GM21529 (cell line): ENCODE measurements around the gene MYO15A.
A peak's percentile ranks its signal among the peaks of the same experiment; 100 is the strongest.

Experiments
- ATAC-seq: cut with Tn5 transposase; IDR thresholded peaks from one replicate; pipeline ENCODE4 v1.9.1; 2021; ENCODE audit not compliant: unreplicated experiment

MYO15A gene, protein sequence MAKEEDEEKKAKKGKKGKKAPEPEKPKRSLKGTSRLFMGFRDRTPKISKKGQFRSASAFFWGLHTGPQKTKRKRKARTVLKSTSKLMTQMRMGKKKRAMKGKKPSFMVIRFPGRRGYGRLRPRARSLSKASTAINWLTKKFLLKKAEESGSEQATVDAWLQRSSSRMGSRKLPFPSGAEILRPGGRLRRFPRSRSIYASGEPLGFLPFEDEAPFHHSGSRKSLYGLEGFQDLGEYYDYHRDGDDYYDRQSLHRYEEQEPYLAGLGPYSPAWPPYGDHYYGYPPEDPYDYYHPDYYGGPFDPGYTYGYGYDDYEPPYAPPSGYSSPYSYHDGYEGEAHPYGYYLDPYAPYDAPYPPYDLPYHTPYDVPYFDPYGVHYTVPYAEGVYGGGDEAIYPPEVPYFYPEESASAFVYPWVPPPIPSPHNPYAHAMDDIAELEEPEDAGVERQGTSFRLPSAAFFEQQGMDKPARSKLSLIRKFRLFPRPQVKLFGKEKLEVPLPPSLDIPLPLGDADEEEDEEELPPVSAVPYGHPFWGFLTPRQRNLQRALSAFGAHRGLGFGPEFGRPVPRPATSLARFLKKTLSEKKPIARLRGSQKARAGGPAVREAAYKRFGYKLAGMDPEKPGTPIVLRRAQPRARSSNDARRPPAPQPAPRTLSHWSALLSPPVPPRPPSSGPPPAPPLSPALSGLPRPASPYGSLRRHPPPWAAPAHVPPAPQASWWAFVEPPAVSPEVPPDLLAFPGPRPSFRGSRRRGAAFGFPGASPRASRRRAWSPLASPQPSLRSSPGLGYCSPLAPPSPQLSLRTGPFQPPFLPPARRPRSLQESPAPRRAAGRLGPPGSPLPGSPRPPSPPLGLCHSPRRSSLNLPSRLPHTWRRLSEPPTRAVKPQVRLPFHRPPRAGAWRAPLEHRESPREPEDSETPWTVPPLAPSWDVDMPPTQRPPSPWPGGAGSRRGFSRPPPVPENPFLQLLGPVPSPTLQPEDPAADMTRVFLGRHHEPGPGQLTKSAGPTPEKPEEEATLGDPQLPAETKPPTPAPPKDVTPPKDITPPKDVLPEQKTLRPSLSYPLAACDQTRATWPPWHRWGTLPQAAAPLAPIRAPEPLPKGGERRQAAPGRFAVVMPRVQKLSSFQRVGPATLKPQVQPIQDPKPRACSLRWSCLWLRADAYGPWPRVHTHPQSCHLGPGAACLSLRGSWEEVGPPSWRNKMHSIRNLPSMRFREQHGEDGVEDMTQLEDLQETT (N-terminal part only)

DNA sequence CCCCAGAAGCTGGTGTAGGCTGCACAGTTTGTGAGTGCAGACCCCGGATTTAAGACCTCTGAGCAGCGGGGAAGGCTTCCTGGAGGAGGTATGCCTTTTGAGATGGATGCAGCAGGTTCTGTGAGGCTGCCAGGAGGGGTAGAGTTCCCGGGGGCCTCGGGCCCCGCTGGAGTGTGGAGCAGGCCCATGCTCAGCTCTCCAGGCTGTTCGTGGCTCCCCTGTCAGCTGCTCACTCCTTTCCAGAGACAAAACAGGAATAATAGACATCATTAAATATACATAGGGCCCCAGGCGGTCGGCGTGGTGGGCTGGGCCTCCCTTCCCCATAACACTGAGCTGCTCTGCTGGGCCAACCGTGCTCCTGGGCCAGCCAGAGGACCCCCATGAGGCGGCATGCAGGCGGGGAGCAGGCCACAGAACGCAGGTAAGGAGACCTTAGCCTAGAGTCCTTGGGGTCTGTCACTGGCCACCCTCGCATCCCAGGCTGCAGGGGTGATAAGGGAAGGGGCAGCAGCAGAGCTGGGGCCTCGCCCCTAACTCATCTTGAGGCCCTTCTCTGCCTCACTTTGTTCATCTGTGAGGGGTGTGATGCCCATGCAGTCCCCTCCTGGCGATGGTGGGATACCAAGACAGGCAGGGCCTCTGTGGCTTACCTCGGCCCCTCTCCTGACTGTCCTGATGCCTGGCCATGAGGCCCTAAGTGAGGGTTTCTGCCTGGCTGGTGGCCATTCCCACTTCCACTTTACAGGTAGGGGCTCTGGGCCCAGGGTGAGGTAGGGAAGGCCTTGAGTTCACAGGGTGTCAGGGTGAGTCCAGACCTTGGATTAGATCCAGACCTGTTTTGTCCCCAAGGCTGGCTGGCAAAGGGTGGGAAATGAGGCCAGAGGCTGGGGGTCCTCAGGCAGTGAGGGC, at the start of gene MYO15A:
TSS of gene MYO15A (plus strand) at position 356 of the 912 bp plus-strand sequence. CDS start 10,045 bp downstream, outside the sequence.
- ATAC-seq: no peak

DNA sequence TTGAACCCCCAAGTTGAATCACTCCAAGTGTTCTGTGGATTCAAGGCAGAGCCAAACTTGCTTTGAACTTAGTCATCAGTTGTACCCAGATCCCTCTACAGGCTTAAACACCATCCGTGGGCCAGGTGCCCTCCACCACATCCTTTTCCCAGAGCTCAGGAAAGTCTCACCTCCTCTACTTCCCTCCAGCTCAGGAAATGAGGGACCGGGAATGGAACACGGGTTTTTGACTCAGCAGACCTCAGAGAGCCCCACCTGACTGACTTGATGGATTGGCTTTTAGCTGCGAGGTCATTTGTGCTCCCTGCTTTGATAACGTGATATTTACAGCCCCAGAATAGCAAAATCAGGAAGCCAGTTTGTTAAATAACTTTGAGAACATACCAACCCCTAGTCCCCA, 49.3 kb upstream of the MYO15A start:
- ATAC-seq: no peak

DNA sequence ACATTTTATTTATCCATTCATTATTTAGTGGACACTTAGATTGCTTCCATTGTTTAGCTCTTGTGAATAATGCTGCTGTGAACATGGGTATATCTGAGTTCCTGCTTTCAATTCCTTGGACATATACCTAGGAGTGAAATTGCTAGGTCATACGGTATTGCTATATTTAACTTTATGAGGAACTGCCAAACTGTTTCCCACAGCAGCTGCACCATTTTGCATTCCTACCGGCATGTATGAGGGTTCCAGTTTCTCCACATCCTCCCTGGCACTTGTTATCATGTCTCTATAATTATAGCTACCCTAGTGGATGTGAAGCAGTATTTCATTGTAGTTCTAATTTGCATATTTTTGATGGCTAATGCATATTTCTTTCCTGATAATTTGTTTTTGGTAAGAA, 44.5 kb upstream of the MYO15A start:
- ATAC-seq: no peak

DNA sequence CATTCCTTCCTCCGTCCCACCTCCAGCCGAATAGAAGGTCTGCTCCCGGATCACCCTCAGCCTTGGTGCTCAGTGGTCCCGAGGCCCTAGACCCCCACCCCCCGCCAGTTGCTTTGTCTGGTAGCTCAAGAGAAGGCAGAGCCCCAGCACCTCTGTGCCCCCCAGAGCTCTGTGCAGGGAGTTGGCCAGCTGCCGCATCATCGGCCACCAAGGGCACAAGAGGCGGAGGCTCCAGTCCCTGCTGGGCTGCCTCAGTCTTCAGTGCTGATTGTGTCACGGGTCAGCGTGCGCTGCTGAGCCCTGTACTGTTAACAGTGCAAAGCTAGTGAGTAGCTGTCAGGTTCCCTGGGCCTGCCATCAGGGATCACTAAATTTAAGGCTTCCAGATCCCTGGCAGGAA, 43.0 kb upstream of the MYO15A start:
- ATAC-seq: no peak

DNA sequence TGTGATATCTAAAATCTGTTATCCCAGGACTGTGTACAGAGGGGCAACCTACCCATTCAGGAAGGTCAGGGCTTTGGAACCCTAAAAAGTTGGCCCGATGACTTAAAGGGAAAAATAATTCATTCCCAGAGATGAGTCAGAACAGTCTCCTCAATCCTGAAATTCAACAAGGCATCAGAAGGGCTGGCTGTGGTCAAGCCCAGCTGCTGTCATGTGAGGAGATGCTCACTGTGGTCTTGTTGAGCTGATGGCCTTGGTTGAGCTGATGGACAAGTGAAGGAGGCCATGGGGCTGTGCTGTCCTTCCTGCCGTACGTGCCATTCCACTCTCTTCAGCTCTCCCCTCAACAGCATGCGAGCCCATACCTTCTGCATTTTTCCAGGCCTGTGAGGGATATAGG, 41.7 kb upstream of the MYO15A start:
- no peak for ATAC-seq

DNA sequence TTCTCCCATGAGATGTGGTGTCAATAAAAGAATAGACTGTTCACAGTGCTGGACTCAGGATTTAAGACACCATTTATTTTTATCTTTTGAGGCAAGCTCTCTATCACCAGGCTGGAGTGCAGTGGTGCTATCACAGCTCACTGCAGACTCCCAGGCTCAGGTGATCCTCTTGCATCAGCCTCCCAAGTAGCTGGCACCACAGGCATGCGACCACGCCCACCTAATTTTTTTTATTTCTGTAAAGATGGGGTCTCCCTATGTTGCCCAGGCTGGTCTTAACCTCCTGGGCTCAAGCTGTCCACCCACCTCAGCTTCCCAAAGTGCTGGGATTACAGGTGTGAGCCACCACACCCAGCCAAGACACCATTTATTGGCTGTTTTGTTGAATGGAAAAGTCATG, 39.5 kb upstream of the MYO15A start:
- ATAC-seq: no peak

DNA sequence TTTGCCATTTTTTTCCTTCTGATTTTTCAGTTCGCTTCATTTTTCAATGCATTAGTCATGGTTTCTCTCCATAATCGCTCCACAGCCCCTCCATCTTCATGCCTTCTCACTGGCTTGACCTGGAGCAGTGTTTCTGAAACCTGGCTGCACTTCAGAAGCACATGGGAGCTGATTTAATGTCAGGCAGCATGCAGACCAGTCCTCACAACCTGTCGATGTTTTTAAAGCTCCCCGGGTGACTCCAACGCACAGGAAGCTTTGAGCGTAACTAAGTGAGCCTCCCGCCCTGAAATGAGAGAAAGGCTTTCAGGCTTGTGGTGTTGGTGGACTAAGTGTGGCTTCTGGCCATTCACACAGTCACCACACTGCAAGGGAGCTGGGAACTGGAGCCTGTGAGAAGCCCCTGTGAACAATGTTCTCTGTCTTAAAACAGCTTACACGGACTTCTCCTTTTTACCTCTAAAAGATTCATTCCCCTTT, 37.7 kb upstream of the MYO15A start:
- ATAC-seq: no peak

DNA sequence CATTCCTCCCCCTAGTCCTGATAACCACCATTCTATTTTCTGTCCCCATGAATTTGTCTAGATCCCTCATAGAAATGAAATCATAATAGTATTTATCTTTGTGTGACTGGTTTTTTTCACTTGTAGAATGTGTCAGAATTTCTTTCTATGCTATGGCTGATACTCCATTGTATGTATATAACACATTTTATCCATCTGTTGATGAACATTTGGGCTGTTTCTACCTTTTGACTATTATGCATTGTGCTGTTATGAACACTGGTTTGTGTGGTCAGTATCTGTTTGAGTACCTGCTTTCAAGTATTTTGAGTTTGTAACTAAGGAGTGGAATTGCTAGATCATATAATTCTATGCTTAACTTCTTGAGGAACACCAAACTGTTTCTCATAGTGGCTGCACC, 36.8 kb upstream of the MYO15A start:
- ATAC-seq: no peak

DNA sequence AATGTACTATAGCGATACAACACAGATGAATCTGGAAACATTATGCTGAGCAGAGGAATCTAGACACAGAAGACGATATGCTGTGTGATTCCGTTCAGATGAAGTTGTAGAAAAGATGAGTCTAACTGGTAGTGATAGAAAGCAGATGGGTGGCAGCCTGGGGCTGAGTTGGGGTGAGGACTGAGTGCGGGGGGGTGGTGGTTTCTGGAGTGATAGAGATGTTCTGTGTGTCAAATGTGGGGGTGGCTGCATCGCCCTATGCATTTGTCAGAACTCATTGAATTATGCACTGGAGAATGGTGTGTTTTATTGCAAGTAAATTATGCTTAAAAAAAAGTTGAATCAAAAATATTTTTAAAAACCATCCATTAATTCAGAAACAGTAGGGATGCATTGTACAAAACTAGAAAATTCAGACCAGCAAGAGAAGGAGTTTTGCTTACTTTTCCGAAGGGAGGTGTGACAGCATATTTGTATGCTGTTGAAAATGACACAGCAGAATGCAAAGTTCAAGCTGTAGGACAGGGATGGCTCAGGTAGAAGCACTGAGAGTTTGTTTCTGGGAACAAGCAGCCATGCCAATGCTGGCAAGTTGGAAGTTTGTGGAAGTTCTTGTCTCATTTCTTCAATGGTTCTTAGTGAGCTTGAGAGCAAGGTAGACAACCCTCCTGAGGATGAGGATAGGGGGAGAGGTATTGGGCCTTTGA, 33.8 kb upstream of the MYO15A start:
- no peak for ATAC-seq

DNA sequence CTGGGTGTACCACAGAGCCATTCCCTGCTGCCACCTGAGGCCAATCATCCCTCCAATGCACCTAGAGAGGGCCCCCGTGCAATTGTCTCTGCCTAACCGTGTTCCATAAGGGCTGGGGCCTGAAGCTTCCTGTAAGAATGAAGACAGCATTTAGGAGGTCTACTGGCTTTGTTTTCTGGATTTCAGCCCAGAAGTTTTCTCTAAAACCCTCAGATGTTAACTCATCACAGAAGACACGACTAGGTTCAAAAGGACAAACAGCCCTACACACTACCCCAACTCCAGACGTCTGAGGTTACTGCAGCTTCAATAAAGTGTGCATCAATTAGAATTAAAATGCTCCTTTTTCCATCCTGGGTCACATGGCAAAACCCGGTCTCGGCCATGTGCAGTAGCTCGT, 31.6 kb upstream of the MYO15A start:
- ATAC-seq: no peak

DNA sequence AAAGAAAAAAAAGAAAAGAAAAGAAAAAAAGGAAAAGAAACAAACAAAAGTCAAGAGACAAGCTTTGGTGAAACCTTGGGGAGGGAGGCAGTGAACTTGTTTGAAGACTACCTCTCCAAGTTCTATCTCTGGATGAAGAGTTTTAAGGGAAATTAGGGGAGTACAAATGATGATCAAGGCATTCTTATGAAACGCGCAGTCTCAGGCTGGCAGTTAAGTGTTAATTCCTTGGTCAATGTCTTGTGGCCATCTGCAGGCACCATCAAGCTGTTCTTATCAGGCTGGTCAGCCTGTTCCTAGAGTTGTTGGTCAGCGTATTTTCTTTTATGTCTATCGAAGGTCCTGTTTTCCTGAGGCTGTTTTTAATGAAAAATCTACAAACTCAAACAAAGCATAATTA, 29.0 kb upstream of the MYO15A start:
- no peak for ATAC-seq

DNA sequence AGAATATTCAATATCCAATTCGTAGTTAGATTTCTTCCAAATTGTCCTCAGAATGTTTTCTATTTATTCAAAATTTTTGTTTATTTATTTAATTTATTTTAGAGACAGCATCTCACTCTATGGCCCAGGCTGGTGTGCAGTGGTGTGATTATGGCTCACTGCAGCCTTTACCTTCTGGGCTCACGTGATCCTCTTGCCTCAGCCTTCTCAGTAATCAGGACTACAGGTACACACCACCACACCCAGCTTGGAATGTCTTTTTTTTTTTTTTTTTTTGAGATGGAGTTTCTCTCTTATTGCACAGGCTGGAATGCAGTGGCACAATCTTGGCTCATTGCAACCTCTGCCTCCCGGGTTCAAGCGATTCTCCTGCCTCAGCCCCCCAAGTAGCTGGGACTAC, 24.3 kb upstream of the MYO15A start:
- no peak for ATAC-seq

DNA sequence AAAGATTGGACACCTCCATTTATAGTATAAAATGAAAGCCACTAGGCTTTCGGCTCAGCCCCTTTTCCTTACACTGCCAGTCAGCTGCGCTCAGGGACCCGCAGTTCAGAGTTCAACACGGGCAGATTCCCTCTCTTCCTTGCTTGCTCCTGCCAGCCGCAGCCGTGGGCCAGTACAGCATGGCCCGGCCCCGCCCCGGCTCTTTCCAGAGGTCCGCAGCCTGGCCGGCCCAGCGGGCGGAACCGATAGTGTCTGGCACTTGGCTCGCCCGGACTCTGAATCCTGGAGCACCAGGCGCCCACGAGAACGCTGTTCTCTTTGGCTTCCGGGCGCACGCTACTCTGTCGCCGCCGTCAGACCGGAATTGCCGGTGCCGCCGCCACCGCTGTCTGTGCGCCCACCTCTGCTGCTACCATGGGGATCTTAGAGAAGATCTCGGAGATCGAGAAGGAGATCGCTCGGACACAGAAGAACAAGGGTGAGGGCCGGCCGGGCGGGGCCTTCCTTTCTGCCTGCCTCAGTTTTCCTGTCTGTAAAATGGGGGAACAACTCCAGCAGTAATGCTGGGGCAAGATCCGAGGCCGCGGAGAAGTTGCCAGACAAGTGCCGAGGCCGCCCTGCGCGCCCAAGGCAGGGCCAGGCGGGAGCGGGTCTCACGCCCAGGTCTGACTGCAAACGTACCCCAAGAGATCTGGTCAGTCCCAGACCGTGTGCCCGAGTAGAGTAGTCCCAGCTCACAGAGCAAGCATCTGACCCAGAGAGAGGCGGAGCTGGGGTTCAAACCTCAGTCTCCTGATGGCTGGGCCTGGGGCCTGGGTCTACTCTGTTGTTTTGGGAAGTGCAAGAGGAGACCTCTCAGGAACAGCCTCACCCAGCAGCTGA, 20.7 kb upstream of the MYO15A start, which contains the start of gene DRG2:
TSS of gene DRG2 (plus strand) at position 339 of the 882 bp plus-strand sequence. CDS start at position 415, 76 bp downstream.
- peak; percentile 80 for ATAC-seq

DNA sequence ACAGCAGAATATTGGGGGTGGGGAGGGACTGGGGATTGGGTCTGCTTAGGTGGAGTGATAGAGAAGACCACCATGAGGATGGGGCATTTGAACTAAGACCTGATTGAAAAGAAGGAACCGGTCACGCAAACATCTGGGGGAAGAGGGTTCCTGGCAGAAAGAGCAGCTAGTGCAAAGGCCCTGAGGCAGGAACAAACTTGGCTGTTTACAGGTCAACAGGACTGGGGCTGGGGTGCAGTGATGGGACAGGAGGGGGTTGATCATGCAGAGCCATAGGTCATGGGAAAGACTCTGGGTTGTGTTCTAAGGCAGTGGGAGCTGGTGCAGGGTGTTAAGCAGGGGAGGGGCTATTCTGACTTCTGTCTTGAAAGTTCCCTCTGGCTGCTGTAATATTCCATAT, 18.9 kb upstream of the MYO15A start:
- no peak for ATAC-seq

DNA sequence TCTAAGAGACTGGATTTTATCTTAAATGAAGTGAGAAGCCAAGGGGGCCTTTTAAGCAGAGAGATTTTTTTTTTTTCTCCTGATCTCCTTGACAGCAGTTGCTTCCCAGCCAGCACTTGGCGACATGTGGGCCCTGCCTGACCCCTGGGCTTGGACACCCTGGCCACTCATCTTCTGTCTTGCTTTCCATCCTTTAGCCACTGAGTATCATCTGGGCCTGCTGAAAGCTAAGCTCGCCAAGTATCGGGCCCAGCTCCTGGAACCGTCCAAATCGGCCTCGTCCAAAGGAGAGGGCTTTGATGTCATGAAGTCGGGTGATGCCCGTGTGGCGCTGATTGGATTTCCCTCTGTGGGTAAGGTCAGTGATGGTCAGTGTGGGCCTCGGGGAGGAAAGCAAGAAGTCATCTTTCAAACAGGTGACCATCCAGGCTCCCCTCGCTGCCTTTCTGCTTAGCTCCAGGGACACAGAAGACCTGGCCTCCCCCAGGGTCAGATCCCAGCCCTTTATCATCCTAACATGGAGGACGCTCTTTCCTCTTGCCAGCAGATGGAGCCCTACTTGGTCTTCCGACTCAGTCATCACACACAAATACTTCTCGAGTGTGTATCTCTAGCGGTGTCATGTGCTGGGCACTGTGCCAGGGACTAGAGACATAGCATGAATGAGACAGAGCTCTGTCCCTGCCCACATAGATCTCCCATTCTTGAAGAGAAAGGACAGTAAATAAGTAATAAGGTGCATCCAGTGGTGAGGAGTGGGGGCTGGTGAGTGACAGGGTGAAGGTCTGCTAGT, 14.7 kb upstream of the MYO15A start:
- no peak for ATAC-seq

DNA sequence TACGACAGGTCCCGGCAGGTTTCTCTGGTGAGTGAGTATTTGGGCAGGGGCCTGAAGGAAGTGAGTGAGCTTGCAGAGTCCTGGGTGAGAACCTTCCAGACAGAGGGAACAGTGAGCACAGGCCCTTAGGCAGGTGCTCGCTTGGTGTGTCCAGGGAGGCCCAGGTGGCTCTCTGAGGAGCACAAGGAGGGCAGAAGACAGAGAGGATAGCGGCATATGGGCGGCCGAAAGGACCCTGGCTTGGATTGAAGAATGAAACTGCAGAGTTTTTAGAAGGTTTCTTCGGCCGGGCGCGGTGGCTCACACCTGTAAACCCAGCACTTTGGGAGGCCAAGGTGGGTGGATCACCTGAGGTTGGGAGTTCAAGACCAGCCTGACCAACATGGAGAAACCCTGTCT, 14.1 kb upstream of the MYO15A start:
- ATAC-seq: no peak

DNA sequence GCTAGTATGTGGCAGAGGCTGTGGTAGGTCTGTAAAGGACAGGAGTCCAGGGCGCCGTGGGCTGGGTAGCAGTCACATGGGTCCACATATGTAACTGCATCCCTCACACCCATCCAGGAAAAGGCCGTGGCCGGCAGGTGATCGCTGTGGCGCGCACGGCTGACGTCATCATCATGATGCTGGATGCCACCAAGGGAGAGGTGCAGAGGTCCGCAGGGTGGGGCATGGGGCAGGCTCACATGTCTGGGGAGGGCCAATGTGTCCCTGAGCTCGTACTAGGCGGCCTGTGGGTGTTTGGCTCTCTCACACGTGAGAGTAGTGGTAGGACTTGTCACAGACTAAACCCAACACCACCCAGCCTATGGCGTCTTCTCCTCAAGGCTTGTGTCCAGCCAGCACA, 9.0 kb upstream of the MYO15A start:
- no peak for ATAC-seq

DNA sequence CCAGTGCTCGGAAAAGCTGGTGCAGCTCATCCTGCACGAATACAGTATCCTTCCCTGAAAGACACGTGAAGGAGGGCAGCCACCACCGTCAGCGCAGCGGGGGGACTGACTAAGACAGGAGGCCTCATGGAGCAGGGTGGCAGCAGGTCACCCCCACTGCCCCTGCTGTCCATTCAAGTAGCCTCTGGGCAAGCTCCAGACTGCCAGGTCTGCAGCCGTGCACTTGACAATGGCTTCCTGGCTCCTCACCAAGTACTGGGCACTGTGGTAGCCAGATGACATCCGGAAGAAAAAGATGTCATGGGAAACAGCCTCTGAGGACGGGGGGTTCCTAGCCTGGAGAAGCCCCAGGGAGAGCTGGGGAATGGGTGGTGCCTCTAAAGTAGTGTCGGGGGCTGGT, 7.9 kb upstream of the MYO15A start:
- ATAC-seq: no peak
